H1 (cell line): ENCODE results near the gene C1QA. TPM values are rescaled to one million over a fixed set of nuclear protein-coding genes. Genes with fewer than 3 reads are reported as not detected.

ENCODE experiments used
- CTCF ChIA-PET: fragments of 300-600 bp; sonication (Branson Sonifier 250); formaldehyde crosslinking; loops from one replicate; lab custom pipeline; 2021; ENCODE audit not compliant: partially characterized antibody; lab: Charles Lee
- POLR2A ChIA-PET: fragments of 300-600 bp; sonication (Branson Sonifier 250); formaldehyde crosslinking; loops from one replicate; lab custom pipeline; 2021; ENCODE audit warnings: inconsistent platforms; ENCODE audit not compliant: partially characterized antibody; lab: Charles Lee
- DNase-seq, 2 experiments: peaks; one replicate each; pipeline versions ENCODE4 v3.0.0 to v3.0.0-alpha.2; 2010 to 2022; ENCODE audit warnings: low spot score in 2 of 2, low read depth in 1 of 2, mixed read lengths in 1 of 2
- FAIRE-seq: peaks from 2 replicates; lab custom pipeline; 2011; peaks lifted over from hg19 to GRCh38; lab: Jason Lieb, UNC
- H2AFZ ChIP-seq: 2 replicates; pipeline ENCODE4 v1.8.1; 2012; ENCODE audit warnings: low read length, inconsistent platforms
- H2AK5ac ChIP-seq: 2 replicates; pipeline ENCODE4 v1.6.1; 2013; ENCODE audit warnings: low read depth, low read length
- H2BK120ac ChIP-seq: replicated peaks from 2 replicates; pipeline ENCODE3; 2013; ENCODE audit warnings: low read depth, low read length, inconsistent platforms
- H2BK12ac ChIP-seq: 2 replicates; pipeline ENCODE4 v1.6.1; 2013; ENCODE audit warnings: low read depth, low read length
- H2BK15ac ChIP-seq: 2 replicates; pipeline ENCODE4 v1.6.1; 2013; ENCODE audit warnings: low read length
- H2BK20ac ChIP-seq: 2 replicates; pipeline ENCODE4 v1.6.1; 2013; ENCODE audit warnings: low read length
- H2BK5ac ChIP-seq: 2 replicates; pipeline ENCODE4 v1.6.1; 2013; ENCODE audit warnings: low read depth, low read length
- H3K14ac ChIP-seq: 2 replicates; pipeline ENCODE4 v1.6.1; 2013; ENCODE audit warnings: inconsistent platforms; ENCODE audit not compliant: insufficient read length
- H3K18ac ChIP-seq: 2 replicates; pipeline ENCODE4 v1.6.1; 2013; ENCODE audit warnings: low read length; ENCODE audit errors: extremely low read depth
- H3K23ac ChIP-seq: 2 replicates; pipeline ENCODE4 v1.6.1; 2013; ENCODE audit warnings: inconsistent platforms; ENCODE audit not compliant: insufficient read length
- H3K23me2 ChIP-seq: 2 replicates; pipeline ENCODE4 v1.6.1; 2013; ENCODE audit warnings: low read depth, low read length
- H3K27ac ChIP-seq: 2 replicates; pipeline ENCODE4 v1.6.1; 2011; ENCODE audit warnings: low read depth, low read length, inconsistent platforms
- H3K27me3 ChIP-seq, 4 experiments: replicated peaks in 1 of 4; 1 replicate in 1 of 4; 2 replicates in 3 of 4; pipeline versions ENCODE4 v1.6.1 to v1.8.1; 2011 to 2013; ENCODE audit warnings: low read length in 3 of 4, mild to moderate bottlenecking in 3 of 4, inconsistent platforms in 2 of 4, mixed read lengths in 2 of 4, moderate library complexity in 1 of 4; ENCODE audit not compliant: control insufficient read depth in 3 of 4, insufficient read depth in 3 of 4; ENCODE audit errors: extremely low read depth in 1 of 4
- H3K36me3 ChIP-seq, 4 experiments: 2 replicates each; pipeline versions ENCODE4 v1.6.1 to v1.8.1; 2011 to 2013; ENCODE audit warnings: mild to moderate bottlenecking in 4 of 4, low read length in 3 of 4, moderate library complexity in 2 of 4, control low read depth in 1 of 4, inconsistent platforms in 1 of 4; ENCODE audit not compliant: insufficient read depth in 4 of 4, control insufficient read depth in 2 of 4
- H3K4ac ChIP-seq: replicated peaks from 2 replicates; pipeline ENCODE3; 2013; ENCODE audit warnings: low read length, low read depth, mixed read lengths, inconsistent platforms; ENCODE audit not compliant: insufficient read length
- H3K4me1 ChIP-seq, 4 experiments: replicated peaks in 1 of 4; 1 replicate in 1 of 4; 2 replicates in 3 of 4; pipeline versions ENCODE4 v1.6.1 to v1.8.1; 2011 to 2013; ENCODE audit warnings: low read length in 3 of 4, inconsistent platforms in 2 of 4, mixed read lengths in 1 of 4; ENCODE audit not compliant: insufficient read depth in 4 of 4, control insufficient read depth in 3 of 4
- H3K4me2 ChIP-seq, 2 experiments: 2 replicates each; pipeline versions ENCODE4 v1.6.1 to v1.8.1; 2011 to 2013; ENCODE audit warnings: low read depth in 2 of 2, low read length in 2 of 2, control low read depth in 1 of 2, inconsistent platforms in 1 of 2, mild to moderate bottlenecking in 1 of 2; ENCODE audit not compliant: insufficient read depth in 1 of 2
- H3K4me3 ChIP-seq, 4 experiments: fragments of 200-600, 300-600 bp in 1 of 4; sonication (generic), shearing (Covaris generic), sonication (Bioruptor Twin) in 1 of 4; 2 replicates each; pipeline versions ENCODE4 v1.5.1 to v1.8.1; 2011 to 2016; ENCODE audit warnings: low read length in 4 of 4, low read depth in 3 of 4, control low read depth in 2 of 4, inconsistent platforms in 2 of 4, mild to moderate bottlenecking in 2 of 4, mixed read lengths in 1 of 4, moderate library complexity in 1 of 4; ENCODE audit not compliant: insufficient read depth in 2 of 4; ENCODE audit errors: extremely low read depth in 1 of 4
- H3K56ac ChIP-seq: replicated peaks from 2 replicates; pipeline ENCODE3; 2013; ENCODE audit warnings: low read depth, mild to moderate bottlenecking, mixed read lengths, low read length, inconsistent platforms; ENCODE audit not compliant: insufficient read length
- H3K79me1 ChIP-seq: 2 replicates; pipeline ENCODE4 v1.6.1; 2013; ENCODE audit warnings: low read depth, low read length, control low read depth
- H3K79me2 ChIP-seq, 2 experiments: 2 replicates each; pipeline versions ENCODE4 v1.6.1 to v1.8.1; 2012 to 2013; ENCODE audit warnings: low read length in 2 of 2, mild to moderate bottlenecking in 2 of 2, inconsistent platforms in 1 of 2; ENCODE audit not compliant: insufficient read depth in 2 of 2, control insufficient read depth in 1 of 2
- H3K9ac ChIP-seq, 4 experiments: replicated peaks in 1 of 4; 1 replicate in 1 of 4; 2 replicates in 3 of 4; pipeline versions ENCODE4 v1.6.1 to v1.8.1; 2011 to 2013; ENCODE audit warnings: low read depth in 3 of 4, low read length in 3 of 4, control low read depth in 2 of 4, mild to moderate bottlenecking in 2 of 4, moderate library complexity in 2 of 4, inconsistent platforms in 1 of 4; ENCODE audit errors: extremely low read depth in 1 of 4
- H3K9me3 ChIP-seq, 2 experiments: 2 replicates each; pipeline versions ENCODE4 v1.6.1 to v1.8.1; 2012 to 2013; ENCODE audit warnings: mild to moderate bottlenecking in 2 of 2, moderate library complexity in 2 of 2, control low read depth in 1 of 2, inconsistent platforms in 1 of 2, low read depth in 1 of 2, low read length in 1 of 2, mixed read lengths in 1 of 2; ENCODE audit not compliant: insufficient read depth in 2 of 2
- H4K20me1 ChIP-seq, 2 experiments: replicated peaks in 1 of 2; 2 replicates each; pipeline versions ENCODE3 to v1.8.1; 2011 to 2013; ENCODE audit warnings: inconsistent platforms in 2 of 2, low read length in 2 of 2, mild to moderate bottlenecking in 1 of 2; ENCODE audit not compliant: insufficient read depth in 2 of 2, control insufficient read depth in 1 of 2
- H4K5ac ChIP-seq: 2 replicates; pipeline ENCODE4 v1.6.1; 2013; ENCODE audit warnings: low read length, low read depth, mixed read lengths, inconsistent platforms; ENCODE audit not compliant: insufficient read length
- H4K8ac ChIP-seq: 2 replicates; pipeline ENCODE4 v1.8.0; 2013; ENCODE audit warnings: mild to moderate bottlenecking, moderate library complexity, low read length, inconsistent platforms; ENCODE audit not compliant: insufficient read depth; ENCODE audit errors: extremely low read depth
- H4K91ac ChIP-seq: replicated peaks from 2 replicates; pipeline ENCODE3; 2013; ENCODE audit warnings: low read length, mixed read lengths, inconsistent platforms; ENCODE audit not compliant: insufficient read length
- BACH1 ChIP-seq: IDR thresholded peaks from 2 replicates; pipeline ENCODE4 v1.6.1; 2012; ENCODE audit warnings: low read length, improper control_type of control experiment
- CBX5 ChIP-seq: fragments of 300-800, 300-1000 bp; sonication (generic); IDR thresholded peaks from 2 replicates; pipeline ENCODE4 v1.7.1; 2016; ENCODE audit warnings: antibody characterized with exemption, low read length, low read depth
- CEBPB ChIP-seq: IDR thresholded peaks from 2 replicates; pipeline ENCODE4 v1.6.1; 2012; ENCODE audit warnings: low read depth, low read length
- JUN ChIP-seq: IDR thresholded peaks from 2 replicates; pipeline ENCODE4 v1.6.1; 2011; ENCODE audit warnings: low read depth, mild to moderate bottlenecking, improper control_type of control experiment, low read length
- MAX ChIP-seq: IDR thresholded peaks from 2 replicates; pipeline ENCODE4 v1.6.1; 2012; ENCODE audit warnings: inconsistent platforms
- NANOG ChIP-seq: IDR thresholded peaks from 2 replicates; pipeline ENCODE4 v1.6.1; 2011; ENCODE audit warnings: low read length, low read depth, mild to moderate bottlenecking, inconsistent platforms; ENCODE audit not compliant: insufficient read depth, poor library complexity, severe bottlenecking
- POLR2A ChIP-seq, 2 experiments: IDR thresholded peaks; 1 replicate in 1 of 2; 2 replicates in 1 of 2; pipeline ENCODE4 v1.6.1; 2011; ENCODE audit warnings: low read depth in 2 of 2, low read length in 2 of 2, mild to moderate bottlenecking in 2 of 2; ENCODE audit errors: control extremely low read depth in 1 of 2
- RFX5 ChIP-seq: IDR thresholded peaks from 2 replicates; pipeline ENCODE4 v1.6.1; 2011; ENCODE audit warnings: low read depth, low read length, improper control_type of control experiment, borderline replicate concordance
- WGBS, 2 experiments: shearing (Covaris generic) in 1 of 2; methylation state at CpG; one replicate each; pipeline versions ENCODE4 v1.1.6 to v1.1.7; 2013 to 2015; ENCODE audit warnings: low lambda C conversion rate in 2 of 2, mixed read lengths in 2 of 2, inconsistent platforms in 1 of 2, low coverage in 1 of 2, missing lambda C conversion rate in 1 of 2; ENCODE audit not compliant: insufficient replicate concordance in 2 of 2, insufficient coverage in 1 of 2, insufficient read length in 1 of 2; ENCODE audit errors: extremely low coverage in 1 of 2, missing lambda C conversion rate in 1 of 2; 5-methylcytosine and 5-hydroxymethylcytosine counted together
- polyA plus RNA-seq, 7 experiments: library from polyadenylated mRNA; depleted of rRNA in 3 of 7; stranded (reverse) in 5 of 7; unstranded in 2 of 7; fragments of >200 nt in 5 of 7; fragments of 200-250 nt in 2 of 7; gene quantifications; 1 replicate in 5 of 7; 2 replicates in 1 of 7; 4 replicates in 1 of 7; pipeline versions ENCODE4 v1.2.1 to v1.2.3, GENCODE V29; 2011 to 2013; ENCODE audit warnings: missing spikeins in 2 of 7, mixed read lengths in 2 of 7
- total RNA-seq: library from RNA; stranded (reverse); fragmentation: NEBNext Ultra II Directional; extraction: Animal tissue kit (Norgen Biotek cat#: 25700); gene quantifications from 2 replicates; pipeline ENCODE4 v1.2.1, GENCODE V29; 2021

Gene C1QA
- total and polyA plus RNA-seq, 2 of the 8 experiments (the other 6 are each of a cell fraction or from before 2014, with no cell fraction given), result not detected

GRCh38 chr1:22616571-22616970 is 19.9 kb upstream of the C1QA start:
- POLR2A ChIA-PET, result interaction anchor here (0.7 to 1.5 kb wide), 2 partner anchors 9 to 137 kb away, joined by 5 to 6 read pairs; no protein-coding TSS in a partner anchor
- Histone ChIP-seq H2BK120ac (no peak overlapping the region), H3K56ac (no peak overlapping the region), H3K9ac (no peak overlapping the region), H2AFZ (no peak overlapping the region), H3K4me2 (no peak overlapping the region), H3K27me3 (no peaks in the 10 kb centered on the region; a peak in 1 of 7 replicates), H3K79me1 (no peaks in the 10 kb centered on the region), H2BK12ac (no peak overlapping the region), H3K4me1 (peaks cover 0 to 5% (median under 1%) of the 10 kb centered on the region in 4 experiments; a peak in 5 of 7 replicates), H2BK20ac (no peak overlapping the region), H4K91ac (no peak overlapping the region), H3K27ac (no peak overlapping the region), H2BK5ac (no peak overlapping the region), H3K23ac (no peak overlapping the region), H2AK5ac (no peak overlapping the region), H2BK15ac (no peak overlapping the region), H3K4ac (no peak overlapping the region), H4K5ac (no peak overlapping the region), H3K14ac (no peak overlapping the region), H4K8ac (no peak overlapping the region), H3K18ac (no peak overlapping the region), H3K23me2 (no peaks in the 10 kb centered on the region), H3K36me3 (no peaks in the 10 kb centered on the region), H3K9me3 (no peaks in the 10 kb centered on the region), H3K4me3 (no peak overlapping the region), H4K20me1 (peaks cover 0 to 7% of the 10 kb centered on the region in 2 experiments), H3K79me2 (no peaks in the 10 kb centered on the region)
- CTCF ChIA-PET, result interaction anchor here (0.7 to 3.4 kb wide), 7 partner anchors 16 to 200 kb away, joined by 3 to 9 read pairs (median 4); no protein-coding TSS in a partner anchor
- 70% methylated on average over 11 of the region's 11 CpGs; no CpG with 5 or more reads in 1 of the 2 experiments for WGBS, 2 experiments
- no peak for DNase-seq
- FAIRE-seq, result no peak
- TF ChIP-seq RFX5, result no peak
- TF ChIP-seq CBX5, result no peak
- TF ChIP-seq NANOG, result no peak
- no peak for TF ChIP-seq MAX
- TF ChIP-seq CEBPB, result no peak
- TF ChIP-seq JUN, result no peak
- no peak for TF ChIP-seq POLR2A (IDR thresholded peaks at IDR 0.05; ENCODE audit: control extremely low read depth in 1 of 2, low read depth in 2 of 2, low read length in 2 of 2)
- TF ChIP-seq BACH1, result no peak
